GM21576 (cell line): ENCODE data around the gene SSNA1.

ENCODE experiments used
- ATAC-seq: cut with Tn5 transposase; IDR thresholded peaks from one replicate; pipeline ENCODE4 v1.9.1; 2021; ENCODE audit warnings: mild to moderate bottlenecking, moderate library complexity; ENCODE audit not compliant: unreplicated experiment

Gene SSNA1

DNA sequence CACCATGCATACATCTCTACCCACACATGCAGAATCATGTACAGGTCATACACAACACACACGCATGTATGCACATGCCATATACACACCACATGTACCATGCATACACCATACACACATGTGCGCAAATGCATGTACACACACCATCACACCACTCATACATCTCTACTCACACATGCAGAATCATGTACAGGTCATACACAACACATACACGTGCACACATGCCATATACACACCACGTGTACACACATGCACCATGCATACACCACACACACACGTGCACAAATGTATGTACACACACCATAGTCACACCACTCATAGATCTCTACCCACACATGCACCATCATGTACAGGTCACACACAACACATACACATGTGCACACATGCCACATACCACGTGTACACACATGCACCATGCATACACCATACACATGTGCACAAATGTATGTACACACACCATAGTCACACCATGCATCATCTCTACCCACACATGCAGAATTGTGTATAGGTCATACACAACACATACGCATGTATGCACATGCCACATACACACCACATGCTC, 35.6 kb upstream of the SSNA1 start:
- no peak for ATAC-seq

DNA sequence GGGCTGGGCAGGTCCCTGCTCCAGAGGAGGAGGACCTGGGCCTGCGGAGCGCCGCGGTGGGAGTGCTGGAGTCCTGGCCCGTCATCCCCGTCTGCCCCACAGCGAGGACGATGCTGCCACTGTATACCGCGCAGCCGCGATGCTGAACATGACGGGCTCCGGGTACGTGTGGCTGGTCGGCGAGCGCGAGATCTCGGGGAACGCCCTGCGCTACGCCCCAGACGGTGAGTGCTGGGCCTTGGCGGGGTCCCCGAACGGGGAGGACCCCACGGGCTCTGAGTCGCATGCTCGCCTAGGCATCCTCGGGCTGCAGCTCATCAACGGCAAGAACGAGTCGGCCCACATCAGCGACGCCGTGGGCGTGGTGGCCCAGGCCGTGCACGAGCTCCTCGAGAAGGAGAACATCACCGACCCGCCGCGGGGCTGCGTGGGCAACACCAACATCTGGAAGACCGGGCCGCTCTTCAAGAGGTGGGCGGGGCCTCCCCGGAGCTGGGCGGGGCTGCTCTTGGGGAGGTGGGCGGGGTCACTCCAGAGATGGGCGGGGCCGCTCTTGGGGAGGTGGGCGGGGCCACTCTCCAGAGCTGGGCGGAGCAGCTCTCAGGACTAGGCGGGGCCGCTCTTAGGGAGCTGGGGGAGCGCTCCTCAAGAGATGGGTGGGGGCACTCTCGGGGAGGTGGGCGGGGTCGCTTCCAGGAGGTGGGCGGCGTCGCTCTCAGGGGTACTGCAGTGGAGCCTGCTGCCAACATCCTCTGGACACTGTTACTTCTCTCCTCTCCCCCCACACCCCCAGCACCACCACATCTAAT, 31.7 kb upstream of the SSNA1 start:
- ATAC-seq, result no peak

DNA sequence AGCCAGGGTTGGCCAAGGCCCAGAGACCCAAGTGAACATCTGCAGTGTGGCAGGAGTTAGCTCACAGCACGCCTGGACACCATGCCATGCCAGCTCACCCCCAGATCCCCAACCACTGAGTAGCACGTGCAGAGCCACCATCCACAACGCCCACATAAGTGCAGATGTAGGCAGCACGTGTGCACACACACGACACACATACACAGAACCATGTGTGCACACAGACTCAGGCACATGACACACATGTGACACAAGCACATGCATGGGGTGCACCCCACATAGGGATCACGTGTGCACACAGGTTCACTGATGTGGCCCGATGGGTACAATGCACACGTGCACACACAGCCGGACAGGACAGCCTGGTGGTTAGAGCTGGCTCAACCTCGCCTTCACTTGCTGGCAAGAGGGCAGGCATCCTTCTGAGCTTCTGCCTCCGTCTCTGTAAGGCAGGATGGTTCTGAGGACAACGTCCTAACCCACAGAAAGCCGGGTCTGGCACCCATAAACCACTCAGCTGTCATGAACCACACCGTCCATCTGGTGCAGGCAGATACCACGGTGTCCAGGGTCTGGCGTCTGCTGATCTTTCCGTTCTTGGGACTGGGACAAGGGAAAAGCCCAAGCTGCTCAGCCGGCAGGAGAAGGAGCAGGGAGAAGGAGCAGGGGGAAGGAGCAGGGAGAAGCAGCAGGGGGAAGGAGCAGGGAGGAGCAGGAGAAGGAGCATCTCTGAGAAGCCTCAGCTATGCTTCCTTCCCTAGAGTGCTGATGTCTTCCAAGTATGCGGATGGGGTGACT, 30.7 kb upstream of the SSNA1 start:
- ATAC-seq, result no peak

DNA sequence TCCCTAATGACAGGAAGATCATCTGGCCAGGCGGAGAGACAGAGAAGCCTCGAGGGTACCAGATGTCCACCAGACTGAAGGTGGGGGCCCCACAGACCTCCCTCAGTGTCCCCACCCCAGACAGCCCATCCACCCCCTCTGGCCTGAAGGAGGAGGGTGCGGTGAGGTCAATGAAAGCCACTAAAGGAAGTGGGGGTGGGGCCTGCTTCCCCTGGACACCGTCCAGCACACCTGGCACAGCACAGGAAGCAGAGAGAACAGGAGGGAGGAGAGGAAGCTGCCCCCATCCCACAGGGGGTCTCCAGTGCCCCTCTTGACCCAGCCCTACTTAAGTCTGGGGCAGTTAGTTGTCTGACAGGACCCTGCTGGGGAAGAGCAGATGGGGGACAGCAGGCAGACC, 29.9 kb upstream of the SSNA1 start:
- ATAC-seq, result no peak

DNA sequence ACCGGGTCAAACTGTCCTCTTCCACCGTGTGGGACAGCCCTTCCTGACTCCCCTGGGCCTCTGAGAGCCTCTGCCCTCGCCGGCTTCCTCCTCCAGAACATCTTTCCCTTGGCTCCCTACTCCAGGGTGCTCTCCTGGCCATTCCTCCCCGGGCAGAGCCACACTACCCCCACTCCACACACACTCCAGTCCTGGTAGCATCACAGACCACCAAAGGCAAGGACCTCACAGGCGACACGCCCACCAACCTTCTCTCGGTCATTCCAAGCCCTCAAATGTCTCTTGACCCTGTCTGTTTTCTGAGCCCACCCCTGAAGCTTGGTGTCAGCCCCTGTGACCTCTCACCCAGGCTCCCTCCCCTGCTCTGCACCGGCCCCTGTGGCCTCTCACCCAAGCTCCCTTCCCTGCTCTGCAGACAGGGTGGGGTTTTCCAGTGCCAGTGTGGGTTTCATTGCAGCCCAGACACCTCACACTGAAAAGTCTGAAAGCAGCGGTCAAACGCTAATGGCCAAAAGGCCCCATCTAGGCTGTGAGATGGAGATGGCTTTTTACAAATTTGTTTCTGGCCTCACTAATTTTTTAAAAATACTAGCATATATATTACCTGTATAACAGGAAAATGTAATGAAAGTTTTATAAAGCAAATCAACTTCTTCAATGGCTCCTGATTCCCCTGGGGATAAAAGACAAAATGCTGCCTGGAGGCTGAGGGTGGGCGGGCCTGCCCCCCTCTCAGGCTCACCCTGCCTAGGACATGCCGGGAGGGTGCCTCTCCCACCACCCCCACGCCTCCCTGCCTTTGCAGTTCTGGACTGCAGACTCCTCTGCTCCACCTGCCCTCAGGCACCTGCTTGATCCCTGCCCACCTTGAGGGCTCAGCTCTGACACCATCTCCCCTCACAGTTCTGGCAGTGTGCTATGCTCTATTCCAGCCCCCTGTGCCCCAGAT, 29.1 kb upstream of the SSNA1 start:
- ATAC-seq, result no peak

DNA sequence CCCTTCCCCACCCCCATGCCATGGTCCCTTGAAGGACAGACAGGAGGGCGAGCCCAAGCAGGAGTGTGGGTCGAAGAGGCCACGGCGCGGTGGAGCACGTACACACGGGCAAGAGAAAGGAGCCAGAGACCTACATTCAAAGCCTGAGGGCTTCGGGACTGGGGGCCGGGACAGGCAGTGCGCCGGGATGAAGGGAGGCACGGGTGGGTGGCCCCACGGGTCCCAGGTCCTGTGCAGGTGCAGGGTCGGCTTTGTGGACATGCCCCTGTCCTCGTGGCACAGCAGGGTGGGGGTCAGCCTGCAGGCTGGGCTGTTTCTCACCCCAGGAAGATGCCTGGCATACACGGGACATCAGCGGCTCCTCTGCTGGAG, 28.4 kb upstream of the SSNA1 start:
- ATAC-seq, result no peak

DNA sequence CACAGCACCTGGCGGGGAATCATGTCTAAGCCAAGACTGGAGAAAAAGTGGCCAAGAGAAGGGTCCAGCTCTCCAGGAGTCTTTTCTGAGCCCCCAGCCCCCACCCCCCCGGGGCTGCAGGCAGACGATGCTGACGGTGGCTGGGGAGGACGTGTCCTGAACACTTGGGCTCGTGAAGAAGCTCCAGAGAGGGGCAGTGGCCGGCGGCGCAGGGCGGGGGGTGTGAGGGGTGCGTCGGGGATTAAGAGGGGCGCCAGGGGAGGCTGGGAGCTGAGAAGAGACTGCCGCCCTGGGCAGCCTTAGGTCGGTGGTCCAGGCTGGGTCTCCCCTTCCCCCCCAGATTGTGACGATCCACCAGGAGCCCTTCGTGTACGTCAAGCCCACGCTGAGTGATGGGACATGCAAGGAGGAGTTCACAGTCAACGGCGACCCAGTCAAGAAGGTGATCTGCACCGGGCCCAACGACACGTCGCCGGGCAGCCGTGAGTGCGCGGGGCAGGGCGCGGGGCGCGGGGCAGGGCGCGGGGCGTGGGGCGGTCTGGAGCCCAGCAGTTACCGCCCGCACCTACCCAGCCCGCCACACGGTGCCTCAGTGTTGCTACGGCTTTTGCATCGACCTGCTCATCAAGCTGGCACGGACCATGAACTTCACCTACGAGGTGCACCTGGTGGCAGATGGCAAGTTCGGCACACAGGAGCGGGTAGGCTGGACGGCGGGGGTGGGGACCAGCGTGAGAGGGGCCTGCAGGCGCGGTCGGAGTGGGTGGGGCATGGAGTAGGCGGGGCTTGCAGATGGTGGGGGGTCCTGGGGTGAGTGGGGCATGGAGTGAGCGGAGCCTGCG, 27.5 kb upstream of the SSNA1 start:
- no peak for ATAC-seq

DNA sequence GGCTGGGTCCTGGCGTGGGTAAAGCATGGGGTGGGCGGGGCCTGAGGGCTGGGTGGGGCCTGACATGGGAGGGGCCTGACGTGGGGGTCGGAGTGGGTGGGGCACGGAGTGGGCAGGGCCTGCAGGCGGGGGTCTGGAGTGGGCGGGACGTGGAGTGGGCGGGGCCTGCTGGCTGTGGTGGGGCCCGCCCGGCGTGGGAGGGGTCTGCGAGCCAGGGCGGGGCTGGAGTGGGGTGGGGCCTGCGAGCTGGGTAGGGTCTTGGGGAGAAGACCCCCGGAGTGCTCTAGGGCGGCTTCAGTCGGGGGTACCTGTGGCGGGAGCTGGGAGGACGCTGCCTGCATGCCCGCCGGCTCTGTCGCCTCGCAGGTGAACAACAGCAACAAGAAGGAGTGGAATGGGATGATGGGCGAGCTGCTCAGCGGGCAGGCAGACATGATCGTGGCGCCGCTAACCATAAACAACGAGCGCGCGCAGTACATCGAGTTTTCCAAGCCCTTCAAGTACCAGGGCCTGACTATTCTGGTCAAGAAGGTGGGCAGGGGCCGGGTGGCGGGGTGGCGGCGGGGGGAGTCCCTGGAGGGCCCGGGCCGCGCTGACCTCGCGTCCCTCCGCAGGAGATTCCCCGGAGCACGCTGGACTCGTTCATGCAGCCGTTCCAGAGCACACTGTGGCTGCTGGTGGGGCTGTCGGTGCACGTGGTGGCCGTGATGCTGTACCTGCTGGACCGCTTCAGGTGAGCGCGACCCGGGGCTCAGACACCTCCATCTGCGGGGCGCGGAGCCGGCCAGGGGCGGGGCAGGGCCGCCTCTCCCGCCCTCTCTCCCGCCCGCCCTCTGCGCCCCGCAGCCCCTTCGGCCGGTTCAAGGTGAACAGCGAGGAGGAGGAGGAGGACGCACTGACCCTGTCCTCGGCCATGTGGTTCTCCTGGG, 26.7 kb upstream of the SSNA1 start:
- ATAC-seq, result no peak

DNA sequence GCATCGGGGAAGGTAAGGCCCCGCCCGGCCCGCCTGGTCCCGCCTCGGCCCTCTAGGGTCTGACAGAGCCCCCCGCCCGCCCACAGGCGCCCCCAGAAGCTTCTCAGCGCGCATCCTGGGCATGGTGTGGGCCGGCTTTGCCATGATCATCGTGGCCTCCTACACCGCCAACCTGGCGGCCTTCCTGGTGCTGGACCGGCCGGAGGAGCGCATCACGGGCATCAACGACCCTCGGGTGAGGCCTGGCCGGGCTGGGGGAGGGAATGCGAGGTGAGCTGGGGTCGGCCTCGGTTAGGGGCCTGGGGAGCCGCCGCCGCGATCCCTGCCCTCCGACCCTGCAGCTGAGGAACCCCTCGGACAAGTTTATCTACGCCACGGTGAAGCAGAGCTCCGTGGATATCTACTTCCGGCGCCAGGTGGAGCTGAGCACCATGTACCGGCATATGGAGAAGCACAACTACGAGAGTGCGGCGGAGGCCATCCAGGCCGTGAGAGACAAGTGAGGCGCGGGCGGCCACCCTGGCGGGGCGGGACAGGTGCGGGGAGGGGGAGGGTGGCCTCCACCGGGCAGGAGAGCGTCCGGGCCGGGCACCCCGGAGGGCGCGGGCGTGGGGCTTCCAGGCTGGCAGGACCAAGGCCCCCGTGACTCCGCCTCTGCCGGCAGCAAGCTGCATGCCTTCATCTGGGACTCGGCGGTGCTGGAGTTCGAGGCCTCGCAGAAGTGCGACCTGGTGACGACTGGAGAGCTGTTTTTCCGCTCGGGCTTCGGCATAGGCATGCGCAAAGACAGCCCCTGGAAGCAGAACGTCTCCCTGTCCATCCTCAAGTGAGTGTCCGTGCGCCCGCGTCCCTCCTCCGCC, 25.7 kb upstream of the SSNA1 start:
- ATAC-seq, result no peak

DNA sequence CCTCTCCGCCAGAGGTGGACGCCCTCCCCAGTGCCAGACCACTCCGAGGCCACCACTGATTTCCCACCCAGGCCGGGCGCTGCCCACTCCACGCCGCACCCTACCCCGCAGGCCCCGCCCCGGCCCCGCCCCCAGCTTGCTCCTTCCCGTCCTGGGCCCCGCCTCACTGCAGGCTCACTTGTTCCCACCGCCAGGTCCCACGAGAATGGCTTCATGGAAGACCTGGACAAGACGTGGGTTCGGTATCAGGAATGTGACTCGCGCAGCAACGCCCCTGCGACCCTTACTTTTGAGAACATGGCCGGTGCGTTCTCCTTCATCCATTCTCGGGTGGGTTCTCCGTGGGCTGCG, 25.1 kb upstream of the SSNA1 start:
- ATAC-seq, result no peak

DNA sequence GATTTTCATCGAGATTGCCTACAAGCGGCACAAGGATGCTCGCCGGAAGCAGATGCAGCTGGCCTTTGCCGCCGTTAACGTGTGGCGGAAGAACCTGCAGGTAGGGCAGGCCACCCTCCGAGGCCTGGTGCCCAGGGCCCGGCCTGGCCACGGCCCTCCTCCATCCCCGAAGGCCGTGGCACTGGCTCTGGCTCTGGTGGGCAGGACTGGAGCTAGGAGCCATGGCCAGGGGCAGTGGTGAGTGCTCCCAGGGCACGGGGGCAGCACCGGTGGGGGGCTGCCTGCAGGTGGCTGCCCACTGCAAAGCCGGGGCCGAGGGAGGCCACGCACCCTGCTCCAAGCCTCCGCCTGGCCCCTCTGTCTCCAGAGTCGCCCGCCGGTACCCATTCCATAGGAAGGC, 24.7 kb upstream of the SSNA1 start:
- ATAC-seq, result no peak

DNA sequence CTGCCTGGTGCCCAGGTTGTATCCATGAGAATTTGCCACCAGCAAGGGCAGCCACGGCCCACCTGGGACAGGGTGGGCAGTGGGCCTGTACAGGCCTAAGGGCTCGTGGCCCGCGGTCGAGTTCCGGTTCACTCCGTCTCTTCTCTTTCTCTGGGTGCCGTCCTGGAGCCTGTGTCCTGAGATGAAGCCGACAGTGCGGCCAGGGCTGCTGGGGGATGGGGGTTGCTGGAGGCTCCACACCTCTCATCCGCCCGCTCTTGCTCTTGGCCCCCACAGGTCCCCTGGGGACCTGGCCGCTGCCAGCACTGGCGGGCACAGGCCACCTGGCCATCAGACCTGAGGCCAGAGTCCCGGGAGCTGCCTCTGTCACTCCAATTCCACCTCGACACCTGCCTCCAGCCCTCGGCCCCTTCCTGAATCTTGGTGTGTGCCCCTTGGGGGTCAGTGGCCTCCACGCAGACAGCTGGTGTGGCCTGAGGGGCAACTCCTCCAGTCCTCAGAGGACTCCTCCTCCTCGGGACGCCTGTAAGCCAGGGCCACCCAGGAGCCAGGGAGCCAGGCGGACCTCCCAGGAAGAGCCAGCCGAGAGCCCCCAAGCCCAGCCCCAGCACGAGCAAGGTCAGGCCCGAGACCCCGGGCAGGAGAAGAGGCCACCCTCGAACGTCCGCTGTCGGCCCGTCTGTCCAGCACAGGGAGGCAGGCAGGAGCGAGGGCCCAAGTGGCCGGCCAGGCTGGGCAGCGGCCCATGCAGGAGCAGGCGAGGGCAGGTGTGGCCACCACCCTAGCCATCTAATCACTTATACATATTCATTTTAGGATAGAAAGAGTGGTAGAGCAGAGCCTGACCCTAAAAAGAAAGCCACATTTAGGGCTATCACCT, 23.9 kb upstream of the SSNA1 start:
- ATAC-seq, result no peak

DNA sequence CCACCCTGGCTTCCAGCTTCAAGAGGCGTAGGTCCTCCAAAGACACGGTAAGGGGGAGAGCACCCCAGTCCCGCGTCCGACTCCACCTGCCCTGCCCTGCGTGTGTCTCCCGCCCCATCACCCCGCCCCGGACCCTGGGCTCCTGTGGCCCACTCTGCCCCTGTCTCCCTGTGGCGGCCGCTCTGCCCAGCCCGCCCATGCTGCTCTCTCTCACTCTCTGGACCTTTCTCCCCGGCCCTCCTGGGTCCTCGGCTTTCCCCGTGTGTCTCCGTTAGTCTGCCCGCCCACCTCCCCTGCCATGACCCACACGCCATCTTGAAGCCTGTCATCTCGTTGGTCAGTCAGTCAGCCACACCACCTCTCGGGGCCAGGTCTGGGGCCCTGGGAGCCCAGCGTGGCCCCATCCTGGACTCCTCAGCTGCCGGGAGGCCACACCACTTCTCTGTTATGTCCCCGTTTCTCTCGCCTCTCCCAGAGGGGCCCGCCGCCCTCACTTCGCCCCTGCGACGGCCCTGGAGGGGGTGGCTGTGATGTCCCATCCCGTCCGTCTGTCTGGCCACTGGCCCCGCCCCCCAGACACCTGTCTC, 23.1 kb upstream of the SSNA1 start:
- ATAC-seq, result no peak

DNA sequence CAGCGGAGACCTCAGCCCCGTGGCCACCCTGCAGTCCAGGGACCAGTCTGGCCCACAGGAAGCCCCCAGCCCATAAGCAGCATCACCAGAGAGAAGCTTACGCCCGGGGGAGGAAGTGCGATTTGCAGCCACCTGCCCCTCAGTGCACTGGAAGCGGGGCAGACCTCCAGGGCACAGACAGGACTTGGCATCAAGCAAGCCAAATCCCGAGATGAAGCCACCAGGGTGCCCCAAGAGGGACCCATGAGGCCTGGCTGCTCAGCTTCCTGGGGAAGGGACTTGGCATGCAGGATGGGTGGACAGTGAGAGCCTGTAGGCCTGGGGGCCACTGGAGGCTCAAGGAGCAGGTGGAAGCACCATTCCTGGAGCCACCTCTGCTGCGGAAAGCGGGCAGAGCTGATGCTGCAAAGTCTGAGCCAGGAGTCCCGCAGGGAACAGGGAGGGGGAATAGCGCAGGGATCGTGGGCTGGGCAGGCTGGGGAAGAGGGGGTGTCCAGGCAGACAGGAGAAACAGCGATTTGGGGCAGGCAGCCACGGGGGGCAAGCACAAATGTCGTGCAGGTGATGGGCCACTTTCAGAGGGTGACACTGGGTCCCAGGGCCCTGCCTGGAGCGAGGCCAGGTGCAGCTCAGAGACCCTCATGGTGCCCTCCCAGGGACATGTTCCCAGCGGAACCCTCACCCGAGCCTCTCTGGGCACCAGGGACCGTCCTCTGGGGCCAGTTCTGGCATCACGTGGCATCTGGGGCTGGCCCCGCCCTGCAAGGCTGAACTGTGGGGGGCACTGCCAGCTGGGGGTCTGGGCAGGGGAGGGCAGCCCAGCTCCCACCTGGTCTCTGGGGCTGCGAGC, 21.9 kb upstream of the SSNA1 start:
- ATAC-seq, result no peak

DNA sequence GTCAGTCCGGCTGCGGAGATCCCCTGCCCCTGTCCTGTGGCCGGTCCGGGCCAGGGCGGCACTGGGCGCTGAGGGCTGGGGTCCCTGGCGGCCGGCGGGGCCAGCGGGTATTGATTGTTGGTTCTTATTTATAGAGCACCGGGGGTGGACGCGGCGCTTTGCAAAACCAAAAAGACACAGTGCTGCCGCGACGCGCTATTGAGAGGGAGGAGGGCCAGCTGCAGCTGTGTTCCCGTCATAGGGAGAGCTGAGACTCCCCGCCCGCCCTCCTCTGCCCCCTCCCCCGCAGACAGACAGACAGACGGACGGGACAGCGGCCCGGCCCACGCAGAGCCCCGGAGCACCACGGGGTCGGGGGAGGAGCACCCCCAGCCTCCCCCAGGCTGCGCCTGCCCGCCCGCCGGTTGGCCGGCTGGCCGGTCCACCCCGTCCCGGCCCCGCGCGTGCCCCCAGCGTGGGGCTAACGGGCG, 21.2 kb upstream of the SSNA1 start:
- no peak for ATAC-seq
